RPMI7951 (cell line): Measurements from ENCODE around the gene USP16. TPM values are rescaled to one million over a fixed set of nuclear protein-coding genes. Genes with fewer than 3 reads are reported as not detected.

ENCODE experiments used
- DNase-seq: peaks from one replicate; pipeline ENCODE4 v3.0.0-alpha.2; 2012; ENCODE audit warnings: low read depth
- total RNA-seq: library from RNA; depleted of rRNA; stranded (reverse); fragments of >200 nt; shearing (Covaris generic); gene quantifications from 2 replicates; pipeline ENCODE4 v1.2.3, GENCODE V29; 2014

Gene USP16
- total RNA-seq, 1 experiment from 2014 or later, result 61.0 TPM

- peak; percentile 1 for DNase-seq
Observed at GRCh38 chr21:29033871-29034270, 9.4 kb downstream of the USP16 start.

- no peak for DNase-seq
Observed at GRCh38 chr21:29034678-29035077, 10.2 kb downstream of the USP16 start.

- no peak for DNase-seq
Observed at GRCh38 chr21:29052224-29052623, 27.8 kb downstream of the USP16 start.

- DNase-seq, result no peak
Observed at GRCh38 chr21:29053011-29053553, 28.6 kb downstream of the USP16 start.

GRCh38 chr21:29053656-29054055 is 29.2 kb downstream of the USP16 start:
- no peak for DNase-seq

- DNase-seq, result no peak
Observed at GRCh38 chr21:29055080-29055479, 30.6 kb downstream of the USP16 start.

- DNase-seq, result no peak
Observed at GRCh38 chr21:29056005-29056404, 31.5 kb downstream of the USP16 start.

GRCh38 chr21:29056538-29057050 is 32.1 kb downstream of the USP16 start:
- DNase-seq, result no peak

- no peak for DNase-seq
Observed at GRCh38 chr21:29064850-29065481, 40.5 kb downstream of the USP16 start.

- peak; percentile 24 for DNase-seq
Observed at GRCh38 chr21:29072873-29073221, 48.4 kb downstream of the USP16 start.

- DNase-seq, result peak; percentile 99
Observed at GRCh38 chr21:29073222-29074006, 48.9 kb downstream of the USP16 start, which contains the start of gene CCT8. CCT8 (minus strand) TSS chr21:29073648; CDS start chr21:29073590, 58 bp downstream.

- DNase-seq, result no peak
Observed at GRCh38 chr21:29074007-29074376, 49.5 kb downstream of the USP16 start.

GRCh38 chr21:29074783-29075182 is 50.3 kb downstream of the USP16 start:
- DNase-seq, result no peak

- DNase-seq, result peak; percentile 20
Observed at GRCh38 chr21:29075706-29076466, 51.4 kb downstream of the USP16 start.

GRCh38 chr21:29076731-29077640 is 52.5 kb downstream of the USP16 start:
- DNase-seq, result peak; percentile 63

- DNase-seq, result peak; percentile 34
Observed at GRCh38 chr21:29077651-29078090, 53.2 kb downstream of the USP16 start.

- DNase-seq, result peak; percentile 59
Observed at GRCh38 chr21:29078869-29079767, 54.6 kb downstream of the USP16 start.

- DNase-seq, result no peak
Observed at GRCh38 chr21:29080454-29080941, 56.0 kb downstream of the USP16 start.

- DNase-seq, result no peak
Observed at GRCh38 chr21:29082046-29082815, 57.8 kb downstream of the USP16 start.
